ENCODE measurements around the gene HMCN2.
A peak's percentile ranks its signal among the peaks of the same experiment; 100 is the strongest.

HMCN2 gene

GRCh38 chr9:130265431-130266235, at the start of gene HMCN2:
TSS of gene HMCN2 (plus strand) at chr9:130265760. CDS start at chr9:130265879, 119 bp downstream.
- no peak for DNase-seq (ENCODE audit: low read depth)

GRCh38 chr9:130217838-130218237, 47.7 kb upstream of the HMCN2 start:
- no peak for DNase-seq (ENCODE audit: low read depth)

GRCh38 chr9:130219661-130220096, 45.9 kb upstream of the HMCN2 start:
- DNase-seq (ENCODE audit: low read depth), result no peak

- no peak for DNase-seq (ENCODE audit: low read depth)
Observed at GRCh38 chr9:130220352-130220751, 45.2 kb upstream of the HMCN2 start.

- no peak for DNase-seq (ENCODE audit: low read depth)
Observed at GRCh38 chr9:130222833-130223232, 42.7 kb upstream of the HMCN2 start.

GRCh38 chr9:130225071-130225470, 40.5 kb upstream of the HMCN2 start:
- no peak for DNase-seq (ENCODE audit: low read depth)

GRCh38 chr9:130225586-130225985, 40.0 kb upstream of the HMCN2 start:
- DNase-seq (ENCODE audit: low read depth), result no peak

GRCh38 chr9:130226112-130226511, 39.4 kb upstream of the HMCN2 start:
- no peak for DNase-seq (ENCODE audit: low read depth)

GRCh38 chr9:130227833-130228232, 37.7 kb upstream of the HMCN2 start:
- DNase-seq (ENCODE audit: low read depth), result no peak

- DNase-seq (ENCODE audit: low read depth), result no peak
Observed at GRCh38 chr9:130229759-130230158, 35.8 kb upstream of the HMCN2 start.

- DNase-seq (ENCODE audit: low read depth), result no peak
Observed at GRCh38 chr9:130230631-130231030, 34.9 kb upstream of the HMCN2 start.

GRCh38 chr9:130232899-130233586, 32.5 kb upstream of the HMCN2 start:
- no peak for DNase-seq (ENCODE audit: low read depth)

GRCh38 chr9:130233587-130233945, 32.0 kb upstream of the HMCN2 start:
- DNase-seq (ENCODE audit: low read depth), result no peak

- no peak for DNase-seq (ENCODE audit: low read depth)
Observed at GRCh38 chr9:130234340-130235260, 31.0 kb upstream of the HMCN2 start.

GRCh38 chr9:130235558-130236435, 29.8 kb upstream of the HMCN2 start:
- peak; percentile 64 for DNase-seq (ENCODE audit: low read depth)

GRCh38 chr9:130236436-130236985, 29.0 kb upstream of the HMCN2 start:
- no peak for DNase-seq (ENCODE audit: low read depth)

- DNase-seq (ENCODE audit: low read depth), result no peak
Observed at GRCh38 chr9:130237076-130237475, 28.5 kb upstream of the HMCN2 start.

- no peak for DNase-seq (ENCODE audit: low read depth)
Observed at GRCh38 chr9:130237763-130238524, 27.6 kb upstream of the HMCN2 start.

GRCh38 chr9:130239363-130239695, 26.2 kb upstream of the HMCN2 start:
- DNase-seq (ENCODE audit: low read depth), result no peak

GRCh38 chr9:130239741-130240241, 25.8 kb upstream of the HMCN2 start:
- DNase-seq (ENCODE audit: low read depth), result no peak

Measured in activated T-cell treated with anti-CD3 and anti-CD28 coated beads for 1 hour (primary cell).